SK-N-MC (cell line): ENCODE measurements around the gene ANKRD40CL.

Experiments
- EZH2 ChIP-seq: fragments of 200-600 bp; sonication (generic); IDR thresholded peaks from one replicate; pipeline ENCODE4 v1.6.1; 2017; ENCODE audit warnings: antibody characterized with exemption
- FOXP2 ChIP-seq: optimal IDR thresholded peaks from 2 replicates; pipeline ENCODE3; 2011; ENCODE audit warnings: mild to moderate bottlenecking, moderate library complexity; ENCODE audit not compliant: insufficient read depth; ENCODE audit errors: extremely low read length, control extremely low read depth
- POLR2AphosphoS5 ChIP-seq: IDR thresholded peaks from 2 replicates; pipeline ENCODE4 v1.6.1; 2012; ENCODE audit warnings: mild to moderate bottlenecking, low read depth, low read length, borderline replicate concordance

DNA sequence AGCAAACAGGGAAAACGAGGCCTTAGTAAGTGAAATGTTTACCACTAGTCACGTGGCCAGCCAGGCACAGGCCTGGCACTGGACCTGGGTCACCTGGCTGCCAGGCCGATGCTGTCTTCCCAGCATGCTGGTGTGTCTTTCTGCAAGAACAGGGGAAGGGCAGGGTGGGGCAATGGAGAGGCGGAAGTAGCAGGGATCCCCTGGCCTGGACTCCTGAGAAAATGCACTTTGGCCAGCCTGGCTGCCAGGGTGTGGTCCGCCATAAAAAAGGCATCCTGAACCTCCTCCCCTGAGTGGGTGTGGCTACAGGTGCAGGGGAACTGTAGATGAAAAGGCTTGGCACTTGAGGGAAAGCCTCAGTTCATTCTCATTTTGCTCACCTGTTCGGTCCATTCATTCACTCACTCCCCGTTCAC lies 1.0 kb upstream of the ANKRD40CL start:
- TF ChIP-seq POLR2AphosphoS5 (no peak), EZH2 (no peak), FOXP2 (no peak)
